ENCODE data around the gene FHAD1. TPM values are rescaled to one million over a fixed set of nuclear protein-coding genes. Genes with fewer than 3 reads are reported as not detected.

The FHAD1 gene
- total RNA-seq, 1 experiment from 2014 or later = 2.0 TPM

GRCh38 chr1:15420853-15421465 lies 173.9 kb downstream of the FHAD1 start:
- Histone ChIP-seq H3K27me3 (replicated peaks; ENCODE audit: insufficient read depth, low read depth, low read length, poor library complexity) (no peaks in the 10 kb centered on the region), H3K27ac (ENCODE audit: low read depth, low read length, poor library complexity, severe bottlenecking) (no peak overlapping the region), H3K4me3 (ENCODE audit: low read depth, low read length, poor library complexity, severe bottlenecking) (no peak overlapping the region), H3K4me1 (ENCODE audit: insufficient read depth, low read length, poor library complexity, severe bottlenecking) (peaks cover 20% of the 10 kb centered on the region), H3K36me3 (ENCODE audit: insufficient read depth, low read length, poor library complexity, severe bottlenecking) (no peaks in the 10 kb centered on the region), H3K9me3 (ENCODE audit: low read depth, low read length, poor library complexity, severe bottlenecking) (no peaks in the 10 kb centered on the region)
- ChIA-PET POLR2A (ENCODE audit: low non-redundant PET) (no interaction called here), CTCF (no interaction called here)
- BruUV-seq (replicated peaks) = no TSS peak
- intact Hi-C loops (cut with micrococcal nuclease; ENCODE audit: unreplicated experiment) = no loop called here
- TF ChIP-seq CTCF (conservative IDR thresholded peaks at IDR 0.05; ENCODE audit: low read depth, low read length) (no peak), EZH2 (IDR thresholded peaks at IDR 0.05; ENCODE audit: borderline replicate concordance, low read depth, low read length, poor library complexity, severe bottlenecking) (no peak)
- DNase-seq (ENCODE audit: low spot score) = no peak

GRCh38 chr1:15422871-15423270 lies 175.8 kb downstream of the FHAD1 start:
- Histone ChIP-seq H3K9me3 (ENCODE audit: low read depth, low read length, poor library complexity, severe bottlenecking) (no peaks in the 10 kb centered on the region), H3K4me1 (ENCODE audit: insufficient read depth, low read length, poor library complexity, severe bottlenecking) (peaks cover 11% of the 10 kb centered on the region), H3K27me3 (replicated peaks; ENCODE audit: insufficient read depth, low read depth, low read length, poor library complexity) (no peaks in the 10 kb centered on the region), H3K36me3 (ENCODE audit: insufficient read depth, low read length, poor library complexity, severe bottlenecking) (no peaks in the 10 kb centered on the region), H3K4me3 (ENCODE audit: low read depth, low read length, poor library complexity, severe bottlenecking) (no peak overlapping the region), H3K27ac (ENCODE audit: low read depth, low read length, poor library complexity, severe bottlenecking) (no peak overlapping the region)
- intact Hi-C loops (cut with micrococcal nuclease; ENCODE audit: unreplicated experiment) = no loop called here
- TF ChIP-seq EZH2 (IDR thresholded peaks at IDR 0.05; ENCODE audit: borderline replicate concordance, low read depth, low read length, poor library complexity, severe bottlenecking) (no peak), CTCF (conservative IDR thresholded peaks at IDR 0.05; ENCODE audit: low read depth, low read length) (no peak)
- ChIA-PET CTCF (no interaction called here), POLR2A (ENCODE audit: low non-redundant PET) (no interaction called here)
- DNase-seq (ENCODE audit: low spot score) = no peak
- BruUV-seq (replicated peaks) = no TSS peak

- no peak for DNase-seq (ENCODE audit: low spot score)
- ChIA-PET CTCF (no interaction called here), POLR2A (ENCODE audit: low non-redundant PET) (no interaction called here)
- BruUV-seq (replicated peaks) = no TSS peak
- peaks cover 10% of the 10 kb centered on the region for H3K4me1 ChIP-seq (ENCODE audit: insufficient read depth, low read length, poor library complexity, severe bottlenecking)
- no peaks in the 10 kb centered on the region for H3K9me3 ChIP-seq (ENCODE audit: low read depth, low read length, poor library complexity, severe bottlenecking)
- no peak overlapping the region for H3K27ac ChIP-seq (ENCODE audit: low read depth, low read length, poor library complexity, severe bottlenecking)
- H3K27me3 ChIP-seq (replicated peaks; ENCODE audit: insufficient read depth, low read depth, low read length, poor library complexity) = no peaks in the 10 kb centered on the region
- TF ChIP-seq CTCF (conservative IDR thresholded peaks at IDR 0.05; ENCODE audit: low read depth, low read length) = no peak
- TF ChIP-seq EZH2 (IDR thresholded peaks at IDR 0.05; ENCODE audit: borderline replicate concordance, low read depth, low read length, poor library complexity, severe bottlenecking) = no peak
- no peak overlapping the region for H3K4me3 ChIP-seq (ENCODE audit: low read depth, low read length, poor library complexity, severe bottlenecking)
- intact Hi-C loops (cut with micrococcal nuclease; ENCODE audit: unreplicated experiment) = no loop called here
- no peaks in the 10 kb centered on the region for H3K36me3 ChIP-seq (ENCODE audit: insufficient read depth, low read length, poor library complexity, severe bottlenecking)
These were observed 176.5 kb downstream of the FHAD1 start for GRCh38 chr1:15423355-15424077.
